Measurements from ENCODE around the gene FAAH.

The FAAH gene

GRCh38 chr1:46446646-46447498 lies 52.8 kb downstream of the FAAH start:
- H3K4me1 ChIP-seq (ENCODE audit: control insufficient read depth, insufficient read depth, low read length) = peaks cover 3% of the 10 kb centered on the region
- H3K36me3 ChIP-seq (ENCODE audit: insufficient read depth, low read length) = no peaks in the 10 kb centered on the region
- H3K4me3 ChIP-seq (ENCODE audit: low read length) = no peak overlapping the region
- H3K9me3 ChIP-seq (replicated peaks; ENCODE audit: low read length) = no peaks in the 10 kb centered on the region
- no peak overlapping the region for H3K9ac ChIP-seq (ENCODE audit: low read depth, low read length)
- H3K27me3 ChIP-seq (ENCODE audit: control insufficient read depth, insufficient read depth, low read length) = peaks cover 71% of the 10 kb centered on the region
- H3K4me2 ChIP-seq (ENCODE audit: low read length) = no peak overlapping the region

GRCh38 chr1:46447499-46448108 lies 53.5 kb downstream of the FAAH start:
- no peaks in the 10 kb centered on the region for H3K9me3 ChIP-seq (replicated peaks; ENCODE audit: low read length)
- H3K4me2 ChIP-seq (ENCODE audit: low read length) = no peak overlapping the region
- H3K27me3 ChIP-seq (ENCODE audit: control insufficient read depth, insufficient read depth, low read length) = peaks cover 78% of the 10 kb centered on the region
- H3K4me3 ChIP-seq (ENCODE audit: low read length) = peak overlapping the region; percentile 11
- H3K9ac ChIP-seq (ENCODE audit: low read depth, low read length) = no peak overlapping the region
- H3K4me1 ChIP-seq (ENCODE audit: control insufficient read depth, insufficient read depth, low read length) = no peaks in the 10 kb centered on the region
- no peaks in the 10 kb centered on the region for H3K36me3 ChIP-seq (ENCODE audit: insufficient read depth, low read length)

- Histone ChIP-seq H3K36me3 (ENCODE audit: insufficient read depth, low read length) (no peaks in the 10 kb centered on the region), H3K4me1 (ENCODE audit: control insufficient read depth, insufficient read depth, low read length) (no peaks in the 10 kb centered on the region), H3K4me3 (ENCODE audit: low read length) (peak overlapping the region; percentile 11), H3K9ac (ENCODE audit: low read depth, low read length) (no peak overlapping the region), H3K4me2 (ENCODE audit: low read length) (peak overlapping the region; percentile 59), H3K9me3 (replicated peaks; ENCODE audit: low read length) (no peaks in the 10 kb centered on the region), H3K27me3 (ENCODE audit: control insufficient read depth, insufficient read depth, low read length) (peaks cover 85% of the 10 kb centered on the region)
Measured at GRCh38 chr1:46448109-46448911, 54.2 kb downstream of the FAAH start.

- no peak overlapping the region for H3K4me2 ChIP-seq (ENCODE audit: low read length)
- H3K9me3 ChIP-seq (replicated peaks; ENCODE audit: low read length) = no peaks in the 10 kb centered on the region
- H3K4me1 ChIP-seq (ENCODE audit: control insufficient read depth, insufficient read depth, low read length) = no peaks in the 10 kb centered on the region
- no peaks in the 10 kb centered on the region for H3K36me3 ChIP-seq (ENCODE audit: insufficient read depth, low read length)
- H3K9ac ChIP-seq (ENCODE audit: low read depth, low read length) = no peak overlapping the region
- no peak overlapping the region for H3K4me3 ChIP-seq (ENCODE audit: low read length)
- peaks cover 94% of the 10 kb centered on the region for H3K27me3 ChIP-seq (ENCODE audit: control insufficient read depth, insufficient read depth, low read length)
Measured at GRCh38 chr1:46449223-46450159, 55.4 kb downstream of the FAAH start.

- Histone ChIP-seq H3K9me3 (replicated peaks; ENCODE audit: low read length) (no peaks in the 10 kb centered on the region), H3K36me3 (ENCODE audit: insufficient read depth, low read length) (no peaks in the 10 kb centered on the region), H3K9ac (ENCODE audit: low read depth, low read length) (no peak overlapping the region), H3K4me1 (ENCODE audit: control insufficient read depth, insufficient read depth, low read length) (no peaks in the 10 kb centered on the region), H3K4me3 (ENCODE audit: low read length) (no peak overlapping the region), H3K27me3 (ENCODE audit: control insufficient read depth, insufficient read depth, low read length) (peaks cover 94% of the 10 kb centered on the region), H3K4me2 (ENCODE audit: low read length) (no peak overlapping the region)
Measured at GRCh38 chr1:46450160-46450517, 56.0 kb downstream of the FAAH start.

- Histone ChIP-seq H3K4me1 (ENCODE audit: control insufficient read depth, insufficient read depth, low read length) (no peaks in the 10 kb centered on the region), H3K4me2 (ENCODE audit: low read length) (no peak overlapping the region), H3K27me3 (ENCODE audit: control insufficient read depth, insufficient read depth, low read length) (peaks cover 89% of the 10 kb centered on the region)
Measured at GRCh38 chr1:46451948-46452930, 58.1 kb downstream of the FAAH start.

GRCh38 chr1:46452931-46453325 lies 58.8 kb downstream of the FAAH start:
- no peaks in the 10 kb centered on the region for H3K36me3 ChIP-seq (ENCODE audit: insufficient read depth, low read length)
- H3K9ac ChIP-seq (ENCODE audit: low read depth, low read length) = no peak overlapping the region
- H3K4me1 ChIP-seq (ENCODE audit: control insufficient read depth, insufficient read depth, low read length) = no peaks in the 10 kb centered on the region
- H3K4me2 ChIP-seq (ENCODE audit: low read length) = no peak overlapping the region
- H3K27me3 ChIP-seq (ENCODE audit: control insufficient read depth, insufficient read depth, low read length) = peaks cover 84% of the 10 kb centered on the region
- no peak overlapping the region for H3K4me3 ChIP-seq (ENCODE audit: low read length)
- H3K9me3 ChIP-seq (replicated peaks; ENCODE audit: low read length) = no peaks in the 10 kb centered on the region

More at GRCh38 chr1:46451948-46452930, 58.1 kb downstream of the FAAH start:
- Histone ChIP-seq H3K36me3 (ENCODE audit: insufficient read depth, low read length) (no peaks in the 10 kb centered on the region), H3K9me3 (replicated peaks; ENCODE audit: low read length) (no peaks in the 10 kb centered on the region), H3K4me3 (ENCODE audit: low read length) (no peak overlapping the region), H3K9ac (ENCODE audit: low read depth, low read length) (no peak overlapping the region)

GRCh38 chr1:46453449-46453848 lies 59.3 kb downstream of the FAAH start:
- peaks cover 84% of the 10 kb centered on the region for H3K27me3 ChIP-seq (ENCODE audit: control insufficient read depth, insufficient read depth, low read length)
- H3K4me3 ChIP-seq (ENCODE audit: low read length) = no peak overlapping the region
- H3K4me2 ChIP-seq (ENCODE audit: low read length) = no peak overlapping the region
- no peak overlapping the region for H3K9ac ChIP-seq (ENCODE audit: low read depth, low read length)
- H3K36me3 ChIP-seq (ENCODE audit: insufficient read depth, low read length) = no peaks in the 10 kb centered on the region
- no peaks in the 10 kb centered on the region for H3K4me1 ChIP-seq (ENCODE audit: control insufficient read depth, insufficient read depth, low read length)
- no peaks in the 10 kb centered on the region for H3K9me3 ChIP-seq (replicated peaks; ENCODE audit: low read length)

GRCh38 chr1:46455951-46456350 lies 61.8 kb downstream of the FAAH start:
- no peaks in the 10 kb centered on the region for H3K9me3 ChIP-seq (replicated peaks; ENCODE audit: low read length)
- no peak overlapping the region for H3K4me2 ChIP-seq (ENCODE audit: low read length)
- no peak overlapping the region for H3K4me3 ChIP-seq (ENCODE audit: low read length)
- peaks cover 85% of the 10 kb centered on the region for H3K27me3 ChIP-seq (ENCODE audit: control insufficient read depth, insufficient read depth, low read length)
- no peak overlapping the region for H3K9ac ChIP-seq (ENCODE audit: low read depth, low read length)
- no peaks in the 10 kb centered on the region for H3K4me1 ChIP-seq (ENCODE audit: control insufficient read depth, insufficient read depth, low read length)
- no peaks in the 10 kb centered on the region for H3K36me3 ChIP-seq (ENCODE audit: insufficient read depth, low read length)

GRCh38 chr1:46456411-46456963 lies 62.4 kb downstream of the FAAH start:
- no peak overlapping the region for H3K4me2 ChIP-seq (ENCODE audit: low read length)
- no peak overlapping the region for H3K9ac ChIP-seq (ENCODE audit: low read depth, low read length)
- peaks cover 84% of the 10 kb centered on the region for H3K27me3 ChIP-seq (ENCODE audit: control insufficient read depth, insufficient read depth, low read length)
- no peaks in the 10 kb centered on the region for H3K36me3 ChIP-seq (ENCODE audit: insufficient read depth, low read length)
- H3K9me3 ChIP-seq (replicated peaks; ENCODE audit: low read length) = no peaks in the 10 kb centered on the region
- H3K4me3 ChIP-seq (ENCODE audit: low read length) = no peak overlapping the region
- H3K4me1 ChIP-seq (ENCODE audit: control insufficient read depth, insufficient read depth, low read length) = no peaks in the 10 kb centered on the region
